GM23248 (cell line): Measurements from ENCODE around the gene UBA3. TPM values are rescaled to one million over a fixed set of nuclear protein-coding genes. Genes with fewer than 3 reads are reported as not detected.

ENCODE experiments used
- DNase-seq: peaks from one replicate; pipeline ENCODE4 v3.0.0-alpha.2; 2015
- H2AFZ ChIP-seq: fragments of 200-600 bp; sonication (generic); 2 replicates; pipeline ENCODE4 v1.6.1; 2016; ENCODE audit warnings: antibody characterized with exemption
- H3F3A ChIP-seq: fragments of 200-600 bp; sonication (generic); 2 replicates; pipeline ENCODE4 v1.6.1; 2016; ENCODE audit warnings: mild to moderate bottlenecking, antibody characterized with exemption, mixed run types; ENCODE audit not compliant: insufficient read depth
- H3K27ac ChIP-seq: fragments of 200-600 bp; sonication (generic); 2 replicates; pipeline ENCODE4 v1.5.1; 2016; ENCODE audit warnings: mild to moderate bottlenecking
- H3K27me3 ChIP-seq: fragments of 200-600 bp; sonication (generic); replicated peaks from 2 replicates; pipeline ENCODE4 v1.6.1; 2016; ENCODE audit warnings: mild to moderate bottlenecking; ENCODE audit not compliant: insufficient read depth
- H3K36me3 ChIP-seq: fragments of 200-600 bp; sonication (generic); 2 replicates; pipeline ENCODE4 v1.6.1; 2016; ENCODE audit warnings: low read depth, mild to moderate bottlenecking
- H3K4me1 ChIP-seq: fragments of 200-600 bp; sonication (generic); 2 replicates; pipeline ENCODE4 v1.6.1; 2016; ENCODE audit warnings: mild to moderate bottlenecking; ENCODE audit not compliant: insufficient read depth
- H3K4me2 ChIP-seq: fragments of 200-600 bp; sonication (generic); one replicate; pipeline ENCODE4 v1.6.1; 2016; ENCODE audit warnings: mild to moderate bottlenecking; ENCODE audit not compliant: unreplicated experiment
- H3K4me3 ChIP-seq: fragments of 200-600 bp; sonication (generic); 2 replicates; pipeline ENCODE4 v1.5.1; 2016; ENCODE audit warnings: mild to moderate bottlenecking
- H3K79me2 ChIP-seq: fragments of 200-600 bp; sonication (generic); 2 replicates; pipeline ENCODE4 v1.6.1; 2016; ENCODE audit warnings: mild to moderate bottlenecking; ENCODE audit not compliant: insufficient read depth
- H3K9ac ChIP-seq: fragments of 200-600 bp; sonication (generic); 2 replicates; pipeline ENCODE4 v1.6.1; 2016; ENCODE audit warnings: mild to moderate bottlenecking
- H3K9me2 ChIP-seq: fragments of 200-600 bp; sonication (generic); 2 replicates; pipeline ENCODE4 v1.6.1; 2016; ENCODE audit warnings: mixed run types, mild to moderate bottlenecking, moderate library complexity; ENCODE audit not compliant: insufficient read depth
- H3K9me3 ChIP-seq: fragments of 200-600 bp; sonication (generic); one replicate; pipeline ENCODE4 v1.6.1; 2017; ENCODE audit warnings: low read depth
- H4K20me1 ChIP-seq: fragments of 200-600 bp; sonication (generic); 2 replicates; pipeline ENCODE4 v1.6.0; 2016; ENCODE audit not compliant: insufficient read depth
- EZH2 ChIP-seq: fragments of 200-600 bp; sonication (generic); IDR thresholded peaks from 2 replicates; pipeline ENCODE4 v1.6.1; 2018; ENCODE audit warnings: antibody characterized with exemption, mild to moderate bottlenecking; ENCODE audit not compliant: insufficient read depth, poor library complexity, severe bottlenecking
- EZH2phosphoT487 ChIP-seq: fragments of 200-600 bp; sonication (generic); IDR thresholded peaks from 2 replicates; pipeline ENCODE4 v1.6.1; 2018; ENCODE audit warnings: antibody characterized with exemption, moderate library complexity, mild to moderate bottlenecking, low read depth; ENCODE audit not compliant: insufficient read depth
- WGBS, 2 experiments: methylation state at CpG; one replicate each; pipeline ENCODE4 v1.1.6; 2015 to 2017; ENCODE audit warnings: low lambda C conversion rate in 2 of 2, low coverage in 1 of 2; ENCODE audit errors: missing lambda C conversion rate in 2 of 2; 5-methylcytosine and 5-hydroxymethylcytosine counted together
- in situ Hi-C: fragments of 300-500 bp; cut with MboI; formaldehyde crosslinking; loops from 2 replicates; pipeline ENCODE4 v1.15.0; 2020
- polyA plus RNA-seq: library from polyadenylated mRNA; unstranded; fragments of >200 nt; fragmentation: Nextera tagmentation; extraction: Ambion mirVana; gene quantifications from 2 replicates; pipeline ENCODE4 v1.2.1, GENCODE V29; 2016
- total RNA-seq: library from RNA; depleted of rRNA; stranded (reverse); fragments of >200 nt; shearing (Covaris generic); gene quantifications from 2 replicates; pipeline ENCODE4 v1.2.3, GENCODE V29; 2014

Gene UBA3
- total and polyA plus RNA-seq, 2 experiments from 2014 or later, result 64.0 to 65.0 TPM

- H3K27ac ChIP-seq, result peak overlapping the region; percentile 98
- peak; percentile 64 for DNase-seq
- peak overlapping the region; percentile 97 for H3K9ac ChIP-seq
- H3K36me3 ChIP-seq, result no peaks in the 10 kb centered on the region
- in situ Hi-C loops, result no loop called here
- TF ChIP-seq EZH2phosphoT487 (no peak), EZH2 (no peak)
- peaks cover 66% of the 10 kb centered on the region for H3K4me1 ChIP-seq
- 0 out of 2 replicates have a peak, but pooled peaks cover under 1% of the 10 kb centered on the region for H4K20me1 ChIP-seq
- no peaks in the 10 kb centered on the region for H3K9me3 ChIP-seq
- no peaks in the 10 kb centered on the region for H3K9me2 ChIP-seq
- peaks cover 47% of the 10 kb centered on the region for H3K79me2 ChIP-seq
- no peaks in the 10 kb centered on the region for H3K27me3 ChIP-seq
- WGBS, 2 experiments, result 1 to 3% methylated on average over 26 of the region's 26 CpGs
- H2AFZ ChIP-seq, result peak overlapping the region; percentile 87
- H3K4me3 ChIP-seq, result peak overlapping the region; percentile 93
- H3K4me2 ChIP-seq, result peak overlapping the region; percentile 98
- H3F3A ChIP-seq, result peaks cover 73% of the 10 kb centered on the region
Observed at GRCh38 chr3:69085168-69085832, 5.1 kb upstream of the UBA3 start.

DNA sequence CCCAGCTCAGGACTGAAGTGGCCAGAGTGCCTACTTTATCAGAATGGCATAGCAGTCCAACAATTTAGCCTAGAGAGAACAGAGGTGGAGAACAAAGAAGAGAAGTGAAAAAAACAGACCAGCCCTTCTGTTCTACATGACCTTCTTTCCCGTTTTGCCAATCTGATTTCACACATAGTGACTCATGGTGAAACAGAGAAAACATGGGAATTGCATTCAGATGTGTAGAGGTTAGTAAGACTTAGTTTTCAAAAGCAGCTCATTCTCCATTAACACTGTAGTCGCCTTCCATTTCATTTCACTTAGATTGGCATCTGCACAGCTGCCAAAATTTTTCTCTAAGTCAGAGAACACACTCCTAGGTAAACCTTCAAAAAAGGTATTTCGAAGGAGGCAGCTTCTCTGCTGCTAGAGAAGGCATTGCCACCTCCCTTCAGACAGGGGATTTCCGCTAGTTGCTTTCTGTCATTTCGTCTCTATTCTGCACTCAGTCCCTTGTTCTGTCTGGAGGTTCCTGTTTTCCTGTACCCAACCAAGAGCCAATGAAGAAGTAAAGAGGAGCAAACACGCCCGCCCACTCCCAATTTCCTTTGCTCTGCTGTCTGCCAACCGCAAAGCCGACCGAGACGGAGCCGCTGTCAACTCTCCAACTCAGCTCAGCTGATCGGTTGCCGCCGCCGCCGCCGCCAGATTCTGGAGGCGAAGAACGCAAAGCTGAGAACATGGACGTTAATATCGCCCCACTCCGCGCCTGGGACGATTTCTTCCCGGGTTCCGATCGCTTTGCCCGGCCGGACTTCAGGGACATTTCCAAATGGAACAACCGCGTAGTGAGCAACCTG is 4.4 kb upstream of the UBA3 start, which contains the start of gene ARL6IP5:
TSS of gene ARL6IP5 (plus strand) at position 612 of the 842 bp plus-strand sequence. CDS start at position 723, 111 bp downstream.
- Histone ChIP-seq H3K27ac (peak within 1 kb of the TSS; percentile 98), H3K4me2 (peak within 1 kb of the TSS; percentile 98), H3K79me2 (peaks cover 47% of the 10 kb centered on the region), H3K9me2 (no peaks in the 10 kb centered on the region), H4K20me1 (no peaks in the 10 kb centered on the region), H3K27me3 (no peaks in the 10 kb centered on the region), H2AFZ (peak within 1 kb of the TSS; percentile 87), H3K36me3 (no peaks in the 10 kb centered on the region), H3K4me1 (peaks cover 58% of the 10 kb centered on the region), H3K4me3 (peak within 1 kb of the TSS; percentile 93), H3K9ac (peak within 1 kb of the TSS; percentile 97), H3F3A (peaks cover 65% of the 10 kb centered on the region), H3K9me3 (no peaks in the 10 kb centered on the region)
- DNase-seq, result peak; percentile 94
- WGBS, 2 experiments, result 0 to 3% methylated on average over 32 of the region's 32 CpGs
- in situ Hi-C loops, result no loop called here
- TF ChIP-seq EZH2 (no peak), EZH2phosphoT487 (no peak)

DNA sequence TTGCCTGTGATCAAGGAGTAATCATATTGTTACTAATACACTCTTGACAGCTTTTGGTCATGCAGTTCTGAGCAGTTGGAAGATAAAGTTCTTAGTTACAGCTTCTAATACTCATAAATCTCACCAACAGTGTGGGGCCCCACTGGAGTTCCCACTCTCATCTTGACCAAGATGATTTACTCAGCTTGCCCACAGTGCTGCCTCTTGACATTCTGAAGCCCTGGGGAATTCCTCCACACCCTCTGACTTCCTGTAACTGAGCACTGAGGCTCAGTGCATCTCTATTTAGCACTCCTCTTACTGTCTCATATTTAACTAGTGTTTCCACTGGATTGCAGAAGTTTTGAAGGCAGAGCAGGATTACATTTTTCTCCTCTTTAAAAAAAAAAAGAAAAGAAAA is 2.6 kb upstream of the UBA3 start:
- in situ Hi-C loops, result no loop called here
- H3K36me3 ChIP-seq, result no peaks in the 10 kb centered on the region
- no peaks in the 10 kb centered on the region for H4K20me1 ChIP-seq
- H3K4me2 ChIP-seq, result peak overlapping the region; percentile 98
- H3K79me2 ChIP-seq, result peaks cover 47% of the 10 kb centered on the region
- no peaks in the 10 kb centered on the region for H3K9me2 ChIP-seq
- peaks cover 49% of the 10 kb centered on the region for H3F3A ChIP-seq
- no peaks in the 10 kb centered on the region for H3K27me3 ChIP-seq
- peak overlapping the region; percentile 34 for H3K4me3 ChIP-seq
- H3K9me3 ChIP-seq, result no peaks in the 10 kb centered on the region
- peak; percentile 79 for DNase-seq
- peak overlapping the region; percentile 36 for H3K9ac ChIP-seq
- H2AFZ ChIP-seq, result no peak overlapping the region; the same call in 1 of the 2 replicates
- TF ChIP-seq EZH2phosphoT487 (peak; percentile 78; the same call in 1 of the 2 replicates), EZH2 (no peak)
- peaks cover 52% of the 10 kb centered on the region for H3K4me1 ChIP-seq
- peak overlapping the region; percentile 98 for H3K27ac ChIP-seq

DNA sequence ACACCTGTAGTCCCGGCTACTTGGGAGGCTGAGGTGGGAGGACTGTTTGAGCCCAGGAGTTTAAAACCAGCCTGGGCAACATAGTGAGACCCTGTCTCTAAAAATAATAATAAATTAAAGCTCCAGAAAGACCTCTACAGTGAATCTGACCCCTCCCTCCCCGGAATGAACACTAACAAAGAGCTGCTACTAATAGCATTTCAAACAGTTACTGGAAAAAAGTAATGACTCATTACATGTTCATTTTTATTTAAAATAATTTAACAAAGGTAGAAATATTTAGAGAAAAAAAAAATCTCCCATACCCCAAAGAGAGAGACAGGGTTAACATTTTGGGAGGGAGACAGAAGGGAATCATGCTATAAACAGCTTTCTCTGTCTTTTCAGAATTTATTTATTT is 2.2 kb upstream of the UBA3 start:
- peak overlapping the region; percentile 98 for H3K27ac ChIP-seq
- no peaks in the 10 kb centered on the region for H3K9me3 ChIP-seq
- peaks cover 48% of the 10 kb centered on the region for H3K4me1 ChIP-seq
- peaks cover 46% of the 10 kb centered on the region for H3F3A ChIP-seq
- TF ChIP-seq EZH2 (no peak), EZH2phosphoT487 (no peak)
- in situ Hi-C loops, result no loop called here
- no peaks in the 10 kb centered on the region for H3K36me3 ChIP-seq
- no peaks in the 10 kb centered on the region for H3K9me2 ChIP-seq
- H4K20me1 ChIP-seq, result no peaks in the 10 kb centered on the region
- no peaks in the 10 kb centered on the region for H3K27me3 ChIP-seq
- peaks cover 47% of the 10 kb centered on the region for H3K79me2 ChIP-seq
- H3K4me2 ChIP-seq, result peak overlapping the region; percentile 98
- H2AFZ ChIP-seq, result no peak overlapping the region
- H3K4me3 ChIP-seq, result peak overlapping the region; percentile 34
- 40 to 57% methylated on average over 2 of the region's 2 CpGs for WGBS, 2 experiments
- peak overlapping the region; percentile 36 for H3K9ac ChIP-seq
- peak; percentile 30 for DNase-seq
